Prostate gland (tissue), 2 donors: ENCODE data around the gene STAM2. TPM values are rescaled to one million over a fixed set of nuclear protein-coding genes. Genes with fewer than 3 reads are reported as not detected.
"Not testable (repeated sequence)": the region's sequence is repeated elsewhere in the genome, so short reads cannot be mapped to it uniquely, and the experiment has no call there.

Source experiments
- DNase-seq: peaks from one replicate; pipeline ENCODE4 v3.0.0-alpha.2; 2019; ENCODE audit warnings: low spot score
- H3K27ac ChIP-seq, 2 donors: fragments of 200-600 bp; sonication (generic); 2 replicates each; pipeline ENCODE4 v1.5.1; 2017 to 2019
- H3K27me3 ChIP-seq: fragments of 200-600 bp; sonication (generic); replicated peaks from 2 replicates; pipeline ENCODE4 v1.5.1; 2019; ENCODE audit not compliant: insufficient read depth
- H3K36me3 ChIP-seq, 2 donors: fragments of 200-600 bp; sonication (generic); 1 replicate in 1 of 2; 2 replicates in 1 of 2; pipeline versions ENCODE4 v1.5.1 to v1.8.1; 2017 to 2019
- H3K4me1 ChIP-seq: fragments of 200-600 bp; sonication (generic); replicated peaks from 2 replicates; pipeline ENCODE4 v1.5.1; 2019
- H3K4me3 ChIP-seq, 2 donors: fragments of 200-600 bp; sonication (generic); 2 replicates each; pipeline ENCODE4 v1.5.1; 2017 to 2019
- H3K9me3 ChIP-seq: fragments of 200-600 bp; sonication (generic); 2 replicates; pipeline ENCODE4 v1.5.1; 2017
- POLR2A ChIP-seq: fragments of 450-650 bp; IDR thresholded peaks from one replicate; pipeline ENCODE4 v1.6.1; 2016; ENCODE audit warnings: antibody characterized with exemption, mild to moderate bottlenecking
- POLR2AphosphoS5 ChIP-seq: sonication (generic); formaldehyde crosslinking; IDR thresholded peaks from one replicate; pipeline ENCODE4 v1.6.1; 2017; ENCODE audit warnings: antibody characterized with exemption
- WGBS: methylation state at CpG from one replicate; pipeline ENCODE4 v1.1.5; 2018; 5-methylcytosine and 5-hydroxymethylcytosine counted together
- intact Hi-C: fragments of 100-400 bp; cut with DNase I; formaldehyde crosslinking; loops from one replicate; pipeline ENCODE4 v1.14.2; 2022
- total RNA-seq, 2 donors: library from RNA; depleted of rRNA; stranded (reverse); fragments of >200 nt; gene quantifications; one replicate each; pipeline ENCODE4 v1.1.0, GENCODE V29; 2016
- TF ChIP-seq, protein P1 (sequence below), 4 experiments: fragments of 200-600 bp in 2 of 4; fragments of 450-650 bp in 2 of 4; sonication (generic) in 2 of 4; IDR thresholded peaks; 1 replicate in 3 of 4; 2 replicates in 1 of 4; pipeline ENCODE4 v1.5.1; 2016 to 2019; ENCODE audit warnings: antibody characterized with exemption in 4 of 4, mild to moderate bottlenecking in 2 of 4, moderate library complexity in 2 of 4

Gene STAM2
- total RNA-seq, 2 donors from 2014 or later = 28.7 to 39.3 TPM

DNA sequence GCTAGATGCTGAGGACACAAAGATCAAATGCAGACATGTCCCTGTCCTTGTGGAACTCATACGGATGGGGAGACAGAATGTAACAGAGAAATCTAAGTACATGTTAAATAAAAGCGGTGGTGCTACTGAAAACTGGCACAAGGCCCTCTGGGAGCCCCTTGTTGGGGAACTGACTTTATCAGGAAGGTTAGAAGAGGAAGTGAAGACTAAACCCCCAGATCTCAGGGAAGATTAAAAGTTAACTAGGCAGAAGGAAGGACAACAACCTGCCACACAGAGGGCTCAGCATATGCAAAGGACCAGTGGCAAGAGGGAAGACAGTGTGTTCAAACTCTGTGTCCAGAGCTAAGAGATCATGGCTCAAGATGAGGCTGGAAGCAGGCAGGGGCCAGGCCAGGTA, 81.5 kb downstream of the STAM2 start:
- DNase-seq = no peak
- H3K27me3 ChIP-seq = no peaks in the 10 kb centered on the region
- TF ChIP-seq POLR2A (no peak), POLR2AphosphoS5 (no peak)
- TF ChIP-seq, protein P1, sequence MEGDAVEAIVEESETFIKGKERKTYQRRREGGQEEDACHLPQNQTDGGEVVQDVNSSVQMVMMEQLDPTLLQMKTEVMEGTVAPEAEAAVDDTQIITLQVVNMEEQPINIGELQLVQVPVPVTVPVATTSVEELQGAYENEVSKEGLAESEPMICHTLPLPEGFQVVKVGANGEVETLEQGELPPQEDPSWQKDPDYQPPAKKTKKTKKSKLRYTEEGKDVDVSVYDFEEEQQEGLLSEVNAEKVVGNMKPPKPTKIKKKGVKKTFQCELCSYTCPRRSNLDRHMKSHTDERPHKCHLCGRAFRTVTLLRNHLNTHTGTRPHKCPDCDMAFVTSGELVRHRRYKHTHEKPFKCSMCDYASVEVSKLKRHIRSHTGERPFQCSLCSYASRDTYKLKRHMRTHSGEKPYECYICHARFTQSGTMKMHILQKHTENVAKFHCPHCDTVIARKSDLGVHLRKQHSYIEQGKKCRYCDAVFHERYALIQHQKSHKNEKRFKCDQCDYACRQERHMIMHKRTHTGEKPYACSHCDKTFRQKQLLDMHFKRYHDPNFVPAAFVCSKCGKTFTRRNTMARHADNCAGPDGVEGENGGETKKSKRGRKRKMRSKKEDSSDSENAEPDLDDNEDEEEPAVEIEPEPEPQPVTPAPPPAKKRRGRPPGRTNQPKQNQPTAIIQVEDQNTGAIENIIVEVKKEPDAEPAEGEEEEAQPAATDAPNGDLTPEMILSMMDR (IDR thresholded peaks at IDR 0.05) = no peak
- H3K36me3 ChIP-seq = no peaks in the 10 kb centered on the region
- H3K9me3 ChIP-seq = no peaks in the 10 kb centered on the region
- intact Hi-C loops = no loop called here
- H3K27ac ChIP-seq = no peak overlapping the region
- 85% methylated on average over 2 of the region's 2 CpGs for WGBS
- H3K4me1 ChIP-seq = no peaks in the 10 kb centered on the region
- H3K4me3 ChIP-seq = no peak overlapping the region

DNA sequence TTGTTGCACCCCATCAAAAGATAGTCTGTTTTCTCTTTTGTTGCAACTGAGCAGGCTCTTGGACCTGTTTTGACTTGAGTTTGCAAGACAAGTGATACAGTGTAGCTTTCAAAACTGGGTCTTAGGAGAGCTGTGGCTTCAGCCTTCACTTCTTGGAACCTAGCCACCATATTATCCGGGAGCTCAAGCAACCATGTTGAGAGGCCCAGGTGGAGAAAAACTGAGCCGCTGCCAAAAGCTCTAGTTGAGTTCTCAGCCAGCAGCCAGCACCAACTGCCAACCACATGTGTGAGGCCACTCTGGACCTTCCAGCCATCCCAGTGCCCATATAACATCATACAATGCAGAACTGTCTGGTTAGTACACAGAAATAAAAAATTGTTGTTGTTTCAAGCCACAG, 82.1 kb downstream of the STAM2 start:
- 31% methylated on average over 2 of the region's 2 CpGs for WGBS
- Histone ChIP-seq H3K36me3 (no peaks in the 10 kb centered on the region), H3K9me3 (no peaks in the 10 kb centered on the region), H3K27me3 (no peaks in the 10 kb centered on the region), H3K4me3 (no peak overlapping the region), H3K4me1 (no peaks in the 10 kb centered on the region), H3K27ac (no peak overlapping the region)
- peak; percentile 40 for DNase-seq
- intact Hi-C loops = no loop called here
- TF ChIP-seq POLR2AphosphoS5 (no peak), POLR2A (no peak)
- TF ChIP-seq, protein P1 (IDR thresholded peaks at IDR 0.05) = no peak

DNA sequence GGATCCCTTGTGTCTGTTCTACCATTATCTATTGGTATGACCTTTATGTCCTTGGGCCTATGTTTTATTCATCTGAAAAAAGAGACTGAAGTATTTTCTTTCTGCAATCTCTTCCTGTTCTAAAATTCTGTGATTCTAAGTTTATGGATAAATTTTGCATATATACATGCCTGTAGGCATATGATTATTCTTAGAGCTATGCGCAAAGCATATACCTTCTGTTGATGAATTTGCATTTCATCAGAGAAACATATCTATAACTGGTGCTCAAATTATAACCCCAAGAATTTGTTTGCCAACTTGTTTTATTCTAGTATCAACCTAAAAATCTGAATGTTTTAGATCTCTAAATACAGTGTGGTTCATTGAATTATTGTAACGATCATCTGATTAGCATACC, 83.5 kb downstream of the STAM2 start:
- H3K36me3 ChIP-seq = no peaks in the 10 kb centered on the region

DNA sequence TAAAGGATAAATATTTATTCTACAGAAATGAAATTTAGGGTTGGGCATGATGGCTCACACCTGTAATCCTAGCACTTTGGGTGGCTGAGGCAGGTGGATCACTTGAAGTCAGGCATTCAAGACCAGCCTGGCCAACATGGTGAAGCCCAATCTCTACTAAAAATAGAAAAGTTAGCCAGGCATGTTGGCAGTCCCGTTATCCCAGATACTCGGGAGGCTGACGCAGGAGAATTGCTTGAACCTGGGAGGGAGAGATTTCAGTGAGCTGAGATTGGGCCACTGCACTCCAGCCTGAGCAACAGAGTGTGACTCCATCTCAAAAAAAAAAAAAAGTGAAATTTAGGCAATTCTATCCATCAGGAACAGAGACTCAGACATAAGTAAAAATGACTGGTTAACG, 84.8 kb downstream of the STAM2 start:
- H3K9me3 ChIP-seq, H3K27ac ChIP-seq, H3K27me3 ChIP-seq, H3K36me3 ChIP-seq, DNase-seq, H3K4me3 ChIP-seq, intact Hi-C loops, H3K4me1 ChIP-seq: not testable (repeated sequence)
- 96% methylated on average over 4 of the region's 4 CpGs for WGBS

More for the DNA sequence above, 83.5 kb downstream of the STAM2 start:
- Histone ChIP-seq H3K4me1 (no peaks in the 10 kb centered on the region), H3K27ac (no peak overlapping the region), H3K4me3 (no peak overlapping the region), H3K9me3 (no peaks in the 10 kb centered on the region), H3K27me3 (no peaks in the 10 kb centered on the region)
- intact Hi-C loops = no loop called here
- 91% methylated on average over 2 of the region's 2 CpGs for WGBS
- DNase-seq = no peak
- TF ChIP-seq, protein P1 (IDR thresholded peaks at IDR 0.05) = no peak
- TF ChIP-seq POLR2AphosphoS5 (no peak), POLR2A (no peak)

DNA sequence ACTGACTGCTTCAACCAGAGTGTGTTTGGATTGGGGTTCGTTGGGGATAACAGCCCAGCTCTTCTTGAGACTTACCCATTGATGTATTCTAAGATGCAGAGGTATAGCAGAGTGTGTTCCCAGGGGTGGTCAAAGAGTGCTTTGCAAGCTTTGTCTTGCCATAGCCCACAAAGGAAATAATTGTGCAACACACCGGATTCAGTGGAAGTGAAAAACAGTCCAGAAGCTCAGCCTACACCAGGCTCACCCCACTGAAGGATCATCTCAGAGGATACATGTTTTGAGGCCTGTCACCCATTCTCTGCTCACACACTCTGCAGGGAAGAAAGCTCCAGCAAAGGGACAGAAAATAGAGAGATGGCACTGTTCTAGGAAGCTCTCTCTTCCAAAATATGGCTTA, 86.3 kb downstream of the STAM2 start:
- intact Hi-C loops = no loop called here
- Histone ChIP-seq H3K9me3 (no peaks in the 10 kb centered on the region), H3K4me1 (no peaks in the 10 kb centered on the region), H3K36me3 (no peaks in the 10 kb centered on the region), H3K27ac (no peak overlapping the region), H3K4me3 (no peak overlapping the region), H3K27me3 (no peaks in the 10 kb centered on the region)
- TF ChIP-seq POLR2AphosphoS5 (no peak), POLR2A (no peak)
- TF ChIP-seq, protein P1 (IDR thresholded peaks at IDR 0.05) = no peak
- no peak for DNase-seq
- WGBS = 56% methylated on average over 2 of the region's 2 CpGs
